ENCODE results near the gene WNT3.
"Not testable (repeated sequence)": the region's sequence is repeated elsewhere in the genome, so short reads cannot be mapped to it uniquely, and the experiment has no call there.

The WNT3 gene

DNA sequence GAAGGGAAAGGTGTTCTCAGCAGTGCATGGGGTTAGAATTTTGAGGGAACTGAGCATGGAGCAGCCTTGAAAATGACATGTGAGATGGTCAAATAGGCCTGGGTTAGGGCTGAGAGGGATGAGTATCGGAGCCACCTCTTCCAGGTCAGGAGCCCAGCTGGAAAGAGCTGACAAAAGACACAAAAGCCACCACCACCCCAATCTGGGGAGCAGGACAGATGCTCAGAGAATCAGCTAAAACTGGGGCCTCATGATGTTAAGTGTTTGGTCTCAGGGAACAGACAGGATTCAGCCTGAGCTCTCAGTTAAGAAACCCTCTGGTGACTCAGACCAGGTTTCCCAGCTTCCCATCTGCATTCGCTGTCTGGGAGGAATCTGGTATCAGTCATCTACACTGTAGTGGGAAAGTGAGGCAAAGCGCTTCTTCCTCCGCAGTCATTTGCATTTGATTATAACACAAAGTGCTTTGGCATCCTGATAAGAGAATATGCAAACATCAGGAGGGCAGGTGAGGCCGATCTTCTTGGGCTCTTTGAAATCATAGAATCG, 35.5 kb upstream of the WNT3 start:
- peaks cover 11% of the 10 kb centered on the region for H3K4me1 ChIP-seq (ENCODE audit: control insufficient read depth, insufficient read depth, low read length)
- peaks cover 38 to 44% of the 10 kb centered on the region in 2 donors for H3K27me3 ChIP-seq (ENCODE audit: control insufficient read depth in 1 of 2, insufficient read depth in 2 of 2, low read length in 2 of 2)
- H3K4me3 ChIP-seq (ENCODE audit: low read length in 2 of 2) = no peak overlapping the region
- no peaks in the 10 kb centered on the region for H3K36me3 ChIP-seq (ENCODE audit: control insufficient read depth in 2 of 2, insufficient read depth in 2 of 2, low read length in 2 of 2)
- no peak overlapping the region for H3K9ac ChIP-seq (ENCODE audit: low read length in 2 of 2)
- H3K27ac ChIP-seq (ENCODE audit: low read length) = no peak overlapping the region
- H3K9me3 ChIP-seq (ENCODE audit: control insufficient read depth in 2 of 2, low read length in 2 of 2) = no peaks in the 10 kb centered on the region

DNA sequence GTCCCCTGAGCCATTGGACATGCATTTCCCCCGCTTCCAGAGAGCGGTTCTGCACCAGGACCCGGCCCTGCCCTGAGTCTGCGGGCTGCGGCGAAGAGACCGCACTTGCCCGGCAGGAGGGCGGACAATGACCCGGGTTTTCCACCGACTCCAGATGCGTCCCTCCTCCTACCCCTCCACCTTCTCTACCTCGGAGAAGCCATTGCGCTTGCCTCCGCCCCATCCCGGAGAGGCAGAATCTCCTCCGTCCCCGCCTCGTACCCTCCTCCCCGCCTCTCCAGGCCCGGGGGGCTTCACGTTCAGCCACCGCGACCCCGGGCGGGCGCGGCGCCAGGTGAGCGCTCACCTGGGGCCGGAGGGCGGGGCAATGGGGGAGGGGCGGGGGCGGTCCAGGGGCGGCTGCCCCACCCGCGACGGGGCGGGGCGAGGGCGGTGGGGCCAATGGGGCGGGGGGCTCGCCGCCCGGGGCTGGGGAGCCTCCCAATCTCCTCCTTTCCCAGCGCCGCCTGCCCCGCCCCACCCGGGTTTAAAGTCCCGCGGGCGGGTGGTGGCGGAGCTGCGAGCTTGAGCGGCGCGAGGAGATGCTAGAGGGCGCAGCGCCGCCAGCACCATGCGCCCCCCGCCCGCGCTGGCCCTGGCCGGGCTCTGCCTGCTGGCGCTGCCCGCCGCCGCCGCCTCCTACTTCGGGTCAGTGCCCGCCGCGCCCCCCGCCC, 32.7 kb upstream of the WNT3 start, which contains the start of gene WNT9B:
TSS of gene WNT9B (plus strand) at position 555 of the 713 bp plus-strand sequence. CDS start at position 611, 56 bp downstream.
- peaks cover 11% of the 10 kb centered on the region for H3K4me1 ChIP-seq (ENCODE audit: control insufficient read depth, insufficient read depth, low read length)
- H3K36me3 ChIP-seq (ENCODE audit: control insufficient read depth in 2 of 2, insufficient read depth in 2 of 2, low read length in 2 of 2) = no peaks in the 10 kb centered on the region
- no peaks in the 10 kb centered on the region for H3K9me3 ChIP-seq (ENCODE audit: control insufficient read depth in 2 of 2, low read length in 2 of 2)
- H3K27ac ChIP-seq (ENCODE audit: low read length) = no peak within 1 kb of the TSS
- peaks cover 56 to 60% of the 10 kb centered on the region in 2 donors for H3K27me3 ChIP-seq (ENCODE audit: control insufficient read depth in 1 of 2, insufficient read depth in 2 of 2, low read length in 2 of 2)
- H3K9ac ChIP-seq (ENCODE audit: low read length in 2 of 2) = no peak within 1 kb of the TSS
- peak within 1 kb of the TSS; percentile 11 to 59 for H3K4me3 ChIP-seq (ENCODE audit: low read length in 2 of 2)

DNA sequence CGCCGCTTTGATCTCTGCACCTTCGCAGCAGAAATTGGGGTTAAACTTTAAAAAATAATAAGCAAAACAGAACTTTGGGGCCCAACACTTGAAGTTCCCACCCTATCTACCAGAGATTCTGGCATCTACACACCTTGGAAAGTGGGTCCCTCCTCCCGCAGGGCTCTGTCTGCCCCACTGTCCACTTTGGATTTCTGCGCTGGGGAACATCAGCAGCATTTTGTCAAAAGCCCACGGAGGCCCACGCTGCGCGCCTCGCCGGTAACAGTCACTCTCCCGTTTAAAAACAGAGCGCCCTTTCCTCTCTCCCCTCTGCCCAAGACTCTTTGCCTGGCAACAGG, 32.2 kb upstream of the WNT3 start:
- peaks cover 11% of the 10 kb centered on the region for H3K4me1 ChIP-seq (ENCODE audit: control insufficient read depth, insufficient read depth, low read length)
- no peaks in the 10 kb centered on the region for H3K9me3 ChIP-seq (ENCODE audit: control insufficient read depth in 2 of 2, low read length in 2 of 2)
- H3K27me3 ChIP-seq (ENCODE audit: control insufficient read depth in 1 of 2, insufficient read depth in 2 of 2, low read length in 2 of 2) = peaks cover 56 to 60% of the 10 kb centered on the region in 2 donors
- H3K4me3 ChIP-seq (ENCODE audit: low read length in 2 of 2) = no peak overlapping the region
- H3K27ac ChIP-seq (ENCODE audit: low read length) = no peak overlapping the region
- no peaks in the 10 kb centered on the region for H3K36me3 ChIP-seq (ENCODE audit: control insufficient read depth in 2 of 2, insufficient read depth in 2 of 2, low read length in 2 of 2)
- no peak overlapping the region for H3K9ac ChIP-seq (ENCODE audit: low read length in 2 of 2)

DNA sequence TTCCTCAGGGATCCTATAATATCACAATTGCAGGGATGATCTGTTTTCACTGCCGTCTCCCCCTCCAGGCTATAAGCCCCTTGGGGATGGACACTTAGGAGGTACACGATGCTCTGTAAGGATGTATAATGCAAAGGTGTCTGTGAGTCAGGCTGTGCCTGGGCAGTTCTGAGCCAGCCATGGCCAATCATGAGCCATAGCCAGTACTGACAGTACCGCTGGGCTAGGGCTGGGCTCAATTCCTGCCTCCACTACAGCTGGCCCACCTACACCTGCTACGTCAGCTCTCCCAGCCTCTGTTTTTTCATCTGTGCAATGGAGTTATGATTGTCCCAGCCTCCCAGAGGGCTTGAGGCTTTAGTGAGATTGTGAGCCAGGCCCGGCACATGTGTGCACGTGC, 30.0 kb upstream of the WNT3 start:
- Histone ChIP-seq H3K9ac (ENCODE audit: low read length in 2 of 2) (no peak overlapping the region), H3K9me3 (ENCODE audit: control insufficient read depth in 2 of 2, low read length in 2 of 2) (peaks cover 0 to under 1% of the 10 kb centered on the region in 2 donors), H3K4me3 (ENCODE audit: low read length in 2 of 2) (no peak overlapping the region), H3K27ac (ENCODE audit: low read length) (no peak overlapping the region), H3K4me1 (ENCODE audit: control insufficient read depth, insufficient read depth, low read length) (peaks cover 11% of the 10 kb centered on the region), H3K27me3 (ENCODE audit: control insufficient read depth in 1 of 2, insufficient read depth in 2 of 2, low read length in 2 of 2) (peaks cover 52 to 53% of the 10 kb centered on the region in 2 donors), H3K36me3 (ENCODE audit: control insufficient read depth in 2 of 2, insufficient read depth in 2 of 2, low read length in 2 of 2) (no peaks in the 10 kb centered on the region)

DNA sequence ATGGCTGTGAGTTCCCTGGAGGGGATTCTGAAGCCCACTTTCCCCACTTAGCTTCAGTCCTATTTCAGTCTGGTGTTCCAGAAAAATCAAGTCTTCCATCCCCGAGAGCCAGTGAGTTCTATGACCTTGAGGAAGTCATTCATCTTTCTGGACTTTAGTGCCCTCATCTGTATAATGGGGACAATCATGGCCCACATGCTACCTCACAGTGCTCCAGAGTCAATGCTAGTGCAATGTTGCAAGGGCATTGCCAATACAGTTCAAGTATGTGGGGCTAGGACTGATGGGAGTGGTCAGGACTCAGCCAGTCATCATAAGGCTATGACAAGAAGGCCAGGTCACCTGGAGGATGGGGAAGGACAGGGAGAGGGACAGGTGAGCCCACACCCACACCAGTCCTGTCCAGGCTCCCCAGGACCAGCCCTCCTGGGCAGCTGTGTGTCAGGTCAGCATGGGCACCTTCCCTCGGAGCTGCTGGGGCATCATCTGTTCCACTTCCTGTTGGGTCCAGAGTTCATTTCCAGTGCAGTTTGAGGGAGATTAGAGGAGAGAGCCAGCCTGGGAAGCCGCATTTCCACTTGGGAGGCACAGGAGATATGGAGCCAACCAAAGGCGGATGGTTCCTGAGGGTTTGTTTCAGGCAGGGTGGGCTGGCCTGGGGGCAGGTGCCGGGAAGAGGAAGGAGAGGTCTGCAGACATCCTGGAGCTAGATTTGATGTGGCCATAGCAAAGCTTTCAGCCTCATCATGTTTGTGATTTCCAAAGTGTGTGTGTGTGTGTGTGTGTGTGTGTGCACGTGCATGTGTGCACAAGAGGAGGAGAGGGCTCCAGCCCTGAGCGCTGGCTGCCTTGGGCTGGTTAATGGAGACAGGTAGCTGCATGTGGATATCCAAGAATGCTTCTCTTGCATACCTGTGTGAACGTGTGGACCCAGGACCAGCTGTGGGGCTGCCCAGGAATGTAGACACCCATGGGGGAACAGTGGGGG, 29.0 kb upstream of the WNT3 start:
- Histone ChIP-seq H3K27me3 (ENCODE audit: control insufficient read depth in 1 of 2, insufficient read depth in 2 of 2, low read length in 2 of 2) (peaks cover 50 to 52% of the 10 kb centered on the region in 2 donors), H3K4me3 (ENCODE audit: low read length in 2 of 2) (no peak overlapping the region), H3K9me3 (ENCODE audit: control insufficient read depth in 2 of 2, low read length in 2 of 2) (peaks cover 5 to 9% of the 10 kb centered on the region in 2 donors), H3K9ac (ENCODE audit: low read length in 2 of 2) (no peak overlapping the region), H3K27ac (ENCODE audit: low read length) (no peak overlapping the region), H3K4me1 (ENCODE audit: control insufficient read depth, insufficient read depth, low read length) (peaks cover 11% of the 10 kb centered on the region), H3K36me3 (ENCODE audit: control insufficient read depth in 2 of 2, insufficient read depth in 2 of 2, low read length in 2 of 2) (no peaks in the 10 kb centered on the region)

DNA sequence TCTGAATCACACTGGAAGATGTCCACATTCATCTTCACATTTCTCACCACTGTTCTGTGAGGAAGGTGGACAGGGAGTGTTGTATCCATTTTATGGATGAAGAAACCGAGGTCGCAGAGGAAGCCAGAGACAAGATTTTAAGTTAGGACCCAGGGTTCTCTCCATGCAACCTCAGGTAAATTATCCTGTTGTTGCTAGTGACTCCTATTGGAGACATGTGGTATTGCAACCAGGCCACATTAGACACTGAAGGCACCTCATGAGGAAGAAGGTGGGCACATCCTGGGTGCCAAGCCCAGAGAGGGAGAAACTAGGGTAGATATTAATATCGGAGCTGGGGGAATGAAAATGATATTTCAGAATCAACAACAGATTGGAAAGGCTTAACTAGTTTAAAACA, 24.3 kb upstream of the WNT3 start:
- Histone ChIP-seq H3K27ac (ENCODE audit: low read length) (no peak overlapping the region), H3K9me3 (ENCODE audit: control insufficient read depth in 2 of 2, low read length in 2 of 2) (peaks cover 5 to 9% of the 10 kb centered on the region in 2 donors), H3K4me1 (ENCODE audit: control insufficient read depth, insufficient read depth, low read length) (no peaks in the 10 kb centered on the region), H3K27me3 (ENCODE audit: control insufficient read depth in 1 of 2, insufficient read depth in 2 of 2, low read length in 2 of 2) (peaks cover 32 to 33% of the 10 kb centered on the region in 2 donors), H3K9ac (ENCODE audit: low read length in 2 of 2) (no peak overlapping the region), H3K36me3 (ENCODE audit: control insufficient read depth in 2 of 2, insufficient read depth in 2 of 2, low read length in 2 of 2) (no peaks in the 10 kb centered on the region), H3K4me3 (ENCODE audit: low read length in 2 of 2) (no peak overlapping the region)

DNA sequence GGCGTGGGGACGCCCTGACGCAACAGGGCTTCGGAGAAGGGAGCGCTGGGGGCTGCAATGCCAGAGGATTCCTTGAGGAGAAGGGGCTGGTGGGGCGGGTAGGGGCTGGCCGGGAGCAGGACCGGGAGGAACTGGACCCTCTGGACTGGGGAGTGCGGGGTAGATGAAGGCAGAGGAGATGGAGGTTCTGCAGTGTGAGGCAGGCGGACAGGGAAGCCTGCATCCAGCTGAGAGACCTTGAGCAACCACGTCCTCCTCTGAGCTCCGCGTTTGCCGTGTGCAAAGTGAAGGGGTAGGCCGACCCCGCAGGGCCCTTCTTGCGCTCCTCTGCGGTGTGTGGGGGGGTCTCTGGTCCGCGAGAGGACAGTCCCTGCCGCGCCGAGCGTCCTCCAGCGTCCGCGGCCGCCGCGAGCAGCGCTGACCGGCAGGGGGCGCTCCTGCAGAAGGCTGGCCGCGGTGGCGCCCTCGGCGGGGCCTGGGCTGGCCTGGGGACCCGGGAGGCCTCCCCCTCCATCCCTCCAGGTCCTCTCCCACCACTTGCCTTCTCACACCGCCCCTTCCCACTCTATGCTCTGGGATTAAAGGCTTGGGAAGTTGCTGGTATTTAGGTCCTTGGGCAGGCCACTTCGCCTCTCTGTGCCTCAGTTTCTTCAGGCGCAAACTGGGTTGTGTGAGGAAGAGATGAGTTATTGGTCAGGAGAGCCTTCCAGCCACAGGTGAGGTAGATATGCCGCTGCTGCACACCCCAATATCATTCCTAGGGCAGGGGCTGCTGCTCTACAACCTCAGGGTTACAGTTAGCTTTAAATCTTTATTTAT, 23.3 kb upstream of the WNT3 start:
- H3K36me3 ChIP-seq (ENCODE audit: control insufficient read depth in 2 of 2, insufficient read depth in 2 of 2, low read length in 2 of 2) = no peaks in the 10 kb centered on the region
- H3K9ac ChIP-seq (ENCODE audit: low read length in 2 of 2) = no peak overlapping the region
- H3K27ac ChIP-seq (ENCODE audit: low read length) = no peak overlapping the region
- H3K4me1 ChIP-seq (ENCODE audit: control insufficient read depth, insufficient read depth, low read length) = no peaks in the 10 kb centered on the region
- H3K9me3 ChIP-seq (ENCODE audit: control insufficient read depth in 2 of 2, low read length in 2 of 2) = peaks cover 5 to 9% of the 10 kb centered on the region in 2 donors
- H3K4me3 ChIP-seq (ENCODE audit: low read length in 2 of 2) = peak overlapping the region in 1 of 2 donors; percentile 15
- H3K27me3 ChIP-seq (ENCODE audit: control insufficient read depth in 1 of 2, insufficient read depth in 2 of 2, low read length in 2 of 2) = peaks cover 23 to 33% of the 10 kb centered on the region in 2 donors

DNA sequence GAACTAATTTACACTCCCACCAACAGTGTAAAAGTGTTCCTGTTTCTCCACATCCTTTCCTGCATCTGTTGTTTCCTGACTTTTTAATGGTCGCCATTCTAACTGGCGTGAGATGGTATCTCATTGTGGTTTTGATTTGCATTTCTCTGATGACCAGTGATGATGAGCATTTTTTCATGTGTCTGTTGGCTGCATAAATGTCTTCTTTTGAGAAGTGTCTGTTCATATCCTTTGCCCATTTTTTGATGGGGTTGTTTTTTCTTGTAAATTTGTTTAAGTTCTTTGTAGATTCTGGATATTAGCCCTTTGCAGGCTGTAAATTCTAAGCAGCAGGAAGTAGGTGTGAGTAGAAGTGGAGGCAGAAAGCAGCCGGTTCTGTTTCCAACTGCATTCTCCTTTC, 22.1 kb upstream of the WNT3 start:
- not testable (repeated sequence) for H3K36me3 ChIP-seq (ENCODE audit: control insufficient read depth in 2 of 2, insufficient read depth in 2 of 2, low read length in 2 of 2); H3K4me3 ChIP-seq (ENCODE audit: low read length in 2 of 2); H3K4me1 ChIP-seq (ENCODE audit: control insufficient read depth, insufficient read depth, low read length); H3K9me3 ChIP-seq (ENCODE audit: control insufficient read depth in 2 of 2, low read length in 2 of 2); H3K27ac ChIP-seq (ENCODE audit: low read length); H3K9ac ChIP-seq (ENCODE audit: low read length in 2 of 2)
- peaks cover 23 to 29% of the 10 kb centered on the region in 2 donors for H3K27me3 ChIP-seq (ENCODE audit: control insufficient read depth in 1 of 2, insufficient read depth in 2 of 2, low read length in 2 of 2)

DNA sequence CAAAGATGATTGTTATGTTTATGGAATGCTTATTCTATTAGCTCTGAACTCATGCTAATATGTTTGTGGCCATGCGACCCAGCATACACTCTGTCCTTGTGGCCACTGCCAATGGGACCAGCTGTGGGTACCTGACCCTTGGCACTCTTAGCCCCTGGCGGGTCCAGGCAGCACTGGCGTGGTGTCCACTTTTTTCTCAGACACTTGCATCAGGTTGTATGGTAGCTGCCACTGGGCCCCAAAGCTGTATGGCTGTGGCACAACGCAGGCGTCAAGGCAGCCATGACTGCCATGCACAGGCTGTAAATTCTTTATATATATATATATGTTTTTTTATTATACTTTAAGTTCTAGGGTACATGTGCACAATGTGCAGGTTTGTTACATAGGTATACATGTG, 20.7 kb upstream of the WNT3 start:
- H3K4me1 ChIP-seq (ENCODE audit: control insufficient read depth, insufficient read depth, low read length) = no peaks in the 10 kb centered on the region
- peaks cover 5 to 9% of the 10 kb centered on the region in 2 donors for H3K9me3 ChIP-seq (ENCODE audit: control insufficient read depth in 2 of 2, low read length in 2 of 2)
- H3K4me3 ChIP-seq (ENCODE audit: low read length in 2 of 2) = no peak overlapping the region
- H3K9ac ChIP-seq (ENCODE audit: low read length in 2 of 2) = no peak overlapping the region
- H3K27me3 ChIP-seq (ENCODE audit: control insufficient read depth in 1 of 2, insufficient read depth in 2 of 2, low read length in 2 of 2) = peaks cover 23% of the 10 kb centered on the region in 2 donors
- no peak overlapping the region for H3K27ac ChIP-seq (ENCODE audit: low read length)
- H3K36me3 ChIP-seq (ENCODE audit: control insufficient read depth in 2 of 2, insufficient read depth in 2 of 2, low read length in 2 of 2) = no peaks in the 10 kb centered on the region

DNA sequence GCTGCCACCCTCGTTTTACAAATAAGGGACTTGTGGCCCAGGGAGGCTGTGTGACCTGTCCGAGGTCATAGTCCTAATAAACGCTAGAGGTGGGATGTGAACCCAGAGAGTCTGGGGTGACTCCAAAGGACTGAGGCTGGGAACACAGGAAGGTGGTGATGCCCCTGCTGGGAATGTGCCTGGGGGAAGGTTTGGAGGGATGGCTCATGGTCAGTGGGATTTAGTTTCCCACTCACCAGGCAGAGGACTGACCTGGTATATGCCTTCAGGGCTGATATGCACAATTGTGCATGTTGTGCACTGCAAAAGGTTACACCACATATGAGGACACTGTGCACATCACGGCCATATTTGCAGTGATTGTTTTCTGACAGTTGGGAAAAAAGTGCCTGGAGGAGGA, 19.0 kb upstream of the WNT3 start:
- no peak overlapping the region for H3K4me3 ChIP-seq (ENCODE audit: low read length in 2 of 2)
- H3K36me3 ChIP-seq (ENCODE audit: control insufficient read depth in 2 of 2, insufficient read depth in 2 of 2, low read length in 2 of 2) = no peaks in the 10 kb centered on the region
- no peaks in the 10 kb centered on the region for H3K4me1 ChIP-seq (ENCODE audit: control insufficient read depth, insufficient read depth, low read length)
- H3K27ac ChIP-seq (ENCODE audit: low read length) = no peak overlapping the region
- no peak overlapping the region for H3K9ac ChIP-seq (ENCODE audit: low read length in 2 of 2)
- H3K9me3 ChIP-seq (ENCODE audit: control insufficient read depth in 2 of 2, low read length in 2 of 2) = peaks cover 0 to under 1% of the 10 kb centered on the region in 2 donors
- peaks cover 17% of the 10 kb centered on the region in 2 donors for H3K27me3 ChIP-seq (ENCODE audit: control insufficient read depth in 1 of 2, insufficient read depth in 2 of 2, low read length in 2 of 2)
